Skeletal muscle satellite cell (primary cell): ENCODE measurements around the gene FXYD2.
"Not testable (repeated sequence)": the region's sequence is repeated elsewhere in the genome, so short reads cannot be mapped to it uniquely, and the experiment has no call there.

ENCODE experiments used
- H3K27me3 ChIP-seq: 2 replicates; pipeline ENCODE4 v1.7.0; 2013; ENCODE audit warnings: low read length; ENCODE audit not compliant: control insufficient read depth, insufficient read depth
- H3K36me3 ChIP-seq: 2 replicates; pipeline ENCODE4 v1.7.0; 2013; ENCODE audit warnings: mild to moderate bottlenecking, control low read depth, low read length; ENCODE audit not compliant: insufficient read depth
- H3K4me1 ChIP-seq: 2 replicates; pipeline ENCODE4 v1.7.0; 2013; ENCODE audit warnings: low read length; ENCODE audit not compliant: control insufficient read depth, insufficient read depth
- H3K4me2 ChIP-seq: 2 replicates; pipeline ENCODE4 v1.7.0; 2013; ENCODE audit warnings: mild to moderate bottlenecking, low read length
- H3K4me3 ChIP-seq: 2 replicates; pipeline ENCODE4 v1.7.0; 2013; ENCODE audit warnings: low read length
- H3K9ac ChIP-seq: 2 replicates; pipeline ENCODE4 v1.7.0; 2013; ENCODE audit warnings: mild to moderate bottlenecking, low read depth, low read length, moderate library complexity
- H3K9me3 ChIP-seq: replicated peaks from 2 replicates; pipeline ENCODE4 v1.7.0; 2013; ENCODE audit warnings: mild to moderate bottlenecking, control low read depth, low read length

The FXYD2 gene

DNA sequence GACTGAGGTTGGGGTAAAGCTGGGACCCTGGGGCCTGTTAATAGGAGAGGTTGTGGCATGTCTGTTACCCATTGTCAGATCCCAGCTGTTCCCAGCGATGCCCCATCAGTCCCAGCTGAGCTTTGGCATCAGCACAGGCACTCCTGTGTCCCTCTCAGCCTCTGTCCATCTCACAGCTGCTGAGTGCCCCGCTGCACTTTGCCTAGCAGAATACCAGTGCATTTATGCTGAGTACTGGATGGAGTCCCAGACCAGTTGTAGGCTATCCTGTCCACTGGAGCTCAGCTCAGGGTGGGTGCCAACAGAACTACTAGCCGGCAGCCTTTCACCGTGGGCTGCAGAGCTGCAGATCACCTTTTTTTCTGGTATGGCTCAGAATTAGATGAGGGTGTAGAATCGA is 42.0 kb upstream of the FXYD2 start:
- H3K27me3 ChIP-seq = peaks cover 71% of the 10 kb centered on the region
- H3K4me3 ChIP-seq = no peak overlapping the region
- no peaks in the 10 kb centered on the region for H3K4me1 ChIP-seq
- no peak overlapping the region for H3K9ac ChIP-seq
- no peaks in the 10 kb centered on the region for H3K36me3 ChIP-seq
- H3K9me3 ChIP-seq = no peaks in the 10 kb centered on the region
- no peak overlapping the region for H3K4me2 ChIP-seq

DNA sequence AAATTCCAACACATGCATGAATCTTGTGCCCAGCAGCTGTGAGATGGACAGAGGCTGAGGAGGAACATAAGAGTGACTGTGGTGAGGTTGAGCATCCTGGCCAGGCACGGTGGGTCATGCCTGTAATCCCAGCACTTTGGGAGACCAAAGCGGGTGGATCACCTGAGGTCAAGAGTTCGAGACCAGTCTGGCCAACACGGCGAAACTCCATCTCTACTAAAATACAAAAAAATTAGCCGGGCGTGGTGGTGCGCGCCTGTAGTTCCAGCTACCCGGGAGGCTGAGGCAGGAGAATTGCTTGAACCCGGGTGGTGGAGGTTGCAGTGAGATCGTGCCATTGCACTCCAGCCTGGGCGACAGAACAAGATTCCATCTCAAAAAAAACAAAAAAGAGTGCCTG is 41.0 kb upstream of the FXYD2 start:
- not testable (repeated sequence) for H3K9ac ChIP-seq, H3K4me1 ChIP-seq, H3K36me3 ChIP-seq, H3K4me3 ChIP-seq, H3K9me3 ChIP-seq, H3K4me2 ChIP-seq
- peaks cover 68% of the 10 kb centered on the region for H3K27me3 ChIP-seq

DNA sequence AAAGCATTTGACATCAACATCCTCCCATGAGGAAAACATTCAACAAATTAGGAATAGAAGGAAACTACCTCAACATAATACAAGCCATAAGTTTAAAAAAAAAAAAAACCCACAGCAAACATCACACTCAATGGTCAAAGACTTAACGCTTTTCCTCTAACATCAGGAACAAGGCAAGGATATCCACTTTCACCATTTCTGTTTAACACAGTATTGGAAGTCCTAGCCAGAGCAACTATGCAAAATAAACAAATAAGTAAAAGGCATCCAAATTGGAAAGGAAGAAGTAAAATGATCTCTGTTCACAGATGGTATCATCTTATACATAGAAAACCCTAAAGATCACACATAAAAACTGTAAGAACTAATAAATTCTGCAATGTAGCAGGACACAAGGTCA is 38.8 kb upstream of the FXYD2 start:
- Histone ChIP-seq H3K36me3 (no peaks in the 10 kb centered on the region), H3K4me1 (no peaks in the 10 kb centered on the region)

DNA sequence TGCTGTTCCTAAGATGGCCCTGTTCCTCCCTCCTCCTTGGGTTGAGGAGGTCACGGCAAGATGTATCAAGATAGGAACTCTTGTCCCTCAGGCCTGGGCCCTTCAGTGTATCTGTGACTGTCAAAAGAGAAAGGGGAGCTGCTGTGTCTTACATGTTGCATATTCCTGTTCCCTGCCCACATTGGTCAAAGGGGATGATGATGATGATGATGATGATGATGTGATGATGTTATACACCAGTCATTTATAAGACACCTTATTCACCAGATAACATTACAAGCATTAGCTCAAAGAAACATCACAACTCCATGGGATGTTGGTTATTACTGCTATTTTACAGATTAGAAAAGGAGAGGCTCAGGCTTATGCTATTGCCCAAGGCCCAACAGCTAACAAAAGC is 38.2 kb upstream of the FXYD2 start:
- Histone ChIP-seq H3K4me3 (no peak overlapping the region), H3K9ac (no peak overlapping the region), H3K4me1 (no peaks in the 10 kb centered on the region), H3K4me2 (no peak overlapping the region), H3K36me3 (no peaks in the 10 kb centered on the region), H3K9me3 (no peaks in the 10 kb centered on the region), H3K27me3 (peaks cover 45% of the 10 kb centered on the region)

More for the DNA sequence above, 38.8 kb upstream of the FXYD2 start:
- Histone ChIP-seq H3K9me3 (no peaks in the 10 kb centered on the region), H3K9ac (no peak overlapping the region), H3K4me3 (no peak overlapping the region), H3K27me3 (peaks cover 52% of the 10 kb centered on the region), H3K4me2 (no peak overlapping the region)

DNA sequence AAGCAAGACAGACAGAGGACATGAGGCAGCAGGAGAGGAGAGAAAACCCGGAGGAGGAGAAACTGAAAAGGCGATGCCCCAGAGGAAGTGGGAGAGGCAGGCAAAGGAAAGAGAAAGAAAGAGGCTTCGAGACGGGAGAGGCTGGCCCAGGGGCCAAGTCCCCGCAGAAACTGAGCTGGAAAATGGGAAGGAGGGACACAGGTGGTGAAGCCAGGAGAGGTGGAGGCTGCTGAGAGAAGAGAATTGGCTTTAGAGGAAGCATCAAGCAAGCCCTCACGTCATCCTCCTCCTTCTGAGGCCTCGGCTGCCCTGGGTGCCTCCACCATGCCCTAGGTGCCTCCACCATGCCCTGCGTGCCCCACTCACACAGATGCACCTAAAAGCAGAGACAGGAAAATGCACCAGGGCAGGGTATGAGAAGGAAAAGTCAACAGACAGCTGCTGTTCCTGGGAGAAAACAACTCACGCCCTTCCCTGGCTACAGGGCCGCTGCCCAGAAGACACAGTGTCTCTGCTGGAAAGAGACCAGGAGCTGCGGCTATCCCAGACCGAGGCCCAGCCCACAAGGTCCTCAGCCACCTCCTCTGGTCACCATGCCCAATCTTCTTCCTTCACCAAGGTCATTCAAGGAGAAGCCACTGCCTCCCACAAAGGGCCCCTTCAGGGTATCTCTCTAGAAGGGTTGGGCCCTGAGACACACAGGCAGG is 37.6 kb upstream of the FXYD2 start:
- no peak overlapping the region for H3K4me3 ChIP-seq
- H3K36me3 ChIP-seq = no peaks in the 10 kb centered on the region
- no peaks in the 10 kb centered on the region for H3K4me1 ChIP-seq
- no peak overlapping the region for H3K9ac ChIP-seq
- no peaks in the 10 kb centered on the region for H3K9me3 ChIP-seq
- H3K27me3 ChIP-seq = peaks cover 41% of the 10 kb centered on the region
- H3K4me2 ChIP-seq = no peak overlapping the region

DNA sequence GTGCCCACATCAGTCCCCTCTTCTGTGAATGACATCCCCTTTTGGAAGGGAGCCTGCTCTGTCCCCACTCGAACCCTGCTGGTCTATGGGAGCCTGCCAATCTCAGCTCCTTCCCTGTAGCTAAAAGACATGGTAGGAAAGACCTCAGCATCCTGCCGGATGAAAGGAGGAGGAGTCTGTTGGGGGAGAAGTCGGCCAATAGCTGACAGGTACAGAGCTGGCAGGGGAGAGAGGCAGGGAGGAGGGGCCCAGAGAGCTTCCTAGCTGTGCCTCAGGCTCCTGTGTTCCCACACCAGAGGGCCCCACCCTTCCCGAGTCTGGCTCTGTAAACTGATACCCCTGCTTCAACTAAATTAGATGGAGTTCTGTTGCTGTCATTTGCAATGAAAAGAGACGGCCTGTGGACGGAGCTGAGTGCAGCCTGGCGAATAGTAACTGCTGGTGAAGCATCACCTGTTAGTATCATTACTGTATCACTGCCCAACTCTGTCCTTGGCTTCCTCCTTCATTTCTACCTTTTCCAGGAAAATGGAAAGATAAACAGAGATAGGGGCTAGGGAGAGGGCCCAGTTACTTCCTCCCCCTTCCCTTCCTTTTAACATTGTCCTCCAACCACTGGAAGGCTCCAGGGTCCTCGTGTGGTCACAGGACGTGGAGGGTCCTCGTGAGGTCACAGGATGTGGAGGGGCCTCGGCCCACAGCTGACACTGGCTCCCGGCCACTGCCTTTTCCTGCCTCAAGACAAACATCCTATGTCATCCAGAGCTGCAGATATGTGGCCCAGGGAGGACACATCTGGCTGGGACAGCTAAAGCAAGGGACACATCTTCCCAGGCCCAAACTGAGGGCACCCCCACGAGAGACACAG is 36.8 kb upstream of the FXYD2 start:
- no peak overlapping the region for H3K4me3 ChIP-seq
- no peaks in the 10 kb centered on the region for H3K36me3 ChIP-seq
- no peaks in the 10 kb centered on the region for H3K4me1 ChIP-seq
- no peaks in the 10 kb centered on the region for H3K9me3 ChIP-seq
- peaks cover 34% of the 10 kb centered on the region for H3K27me3 ChIP-seq
- no peak overlapping the region for H3K9ac ChIP-seq
- H3K4me2 ChIP-seq = no peak overlapping the region

DNA sequence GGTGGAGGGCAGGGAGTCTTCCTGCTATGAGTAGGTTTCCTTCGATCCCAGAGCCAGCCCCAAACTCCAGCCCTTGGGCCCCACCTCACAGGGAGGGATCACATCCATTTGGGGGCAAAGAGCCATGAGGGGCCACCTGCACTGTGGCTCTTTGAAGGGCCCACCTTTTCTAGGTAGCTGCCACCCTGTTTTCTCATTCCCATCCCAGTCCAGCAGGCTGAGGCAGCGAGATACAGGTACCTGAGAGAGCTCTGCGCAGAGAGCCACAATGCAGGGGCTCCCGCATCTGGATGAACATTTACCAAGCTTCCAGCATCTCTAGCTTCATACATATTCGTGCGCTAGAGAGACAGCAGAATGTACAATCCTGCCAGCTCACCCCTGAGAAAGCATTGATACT is 35.6 kb upstream of the FXYD2 start:
- H3K9ac ChIP-seq = no peak overlapping the region
- H3K9me3 ChIP-seq = no peaks in the 10 kb centered on the region
- H3K4me3 ChIP-seq = no peak overlapping the region

DNA sequence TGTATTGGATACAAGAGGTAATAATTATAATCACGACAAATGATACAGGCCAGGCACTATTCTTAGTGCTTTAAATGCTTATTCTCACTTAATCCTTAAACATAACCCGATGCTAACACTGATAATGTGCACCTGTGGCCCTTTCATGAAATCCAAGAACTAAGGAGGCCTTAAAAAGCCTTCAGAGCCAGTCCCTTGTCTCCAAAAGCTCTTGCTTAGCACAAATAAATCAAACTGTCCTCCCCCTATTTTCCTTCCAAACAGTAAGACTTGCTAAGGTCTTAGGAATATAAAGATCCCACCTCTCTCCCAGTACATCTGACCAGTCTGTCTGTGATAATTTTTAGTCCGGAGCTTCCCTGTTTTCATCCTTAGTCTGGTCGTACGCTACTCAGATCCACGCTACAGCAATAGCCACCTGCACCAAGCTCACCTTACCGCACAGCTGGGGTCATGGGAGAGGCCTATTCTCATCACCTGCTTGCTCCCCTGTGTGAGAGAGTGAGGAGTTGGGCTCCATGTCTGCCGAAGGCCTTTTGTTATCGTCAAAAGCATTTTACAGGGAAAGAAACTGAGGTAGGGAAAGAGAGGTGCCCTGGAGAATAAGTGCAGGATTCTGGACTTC is 35.1 kb upstream of the FXYD2 start:
- Histone ChIP-seq H3K4me3 (no peak overlapping the region), H3K4me2 (no peak overlapping the region), H3K4me1 (no peaks in the 10 kb centered on the region), H3K9ac (no peak overlapping the region), H3K27me3 (peaks cover 31% of the 10 kb centered on the region), H3K36me3 (no peaks in the 10 kb centered on the region), H3K9me3 (no peaks in the 10 kb centered on the region)

More for the DNA sequence above, 35.6 kb upstream of the FXYD2 start:
- Histone ChIP-seq H3K36me3 (no peaks in the 10 kb centered on the region), H3K27me3 (peaks cover 31% of the 10 kb centered on the region), H3K4me2 (no peak overlapping the region), H3K4me1 (no peaks in the 10 kb centered on the region)

DNA sequence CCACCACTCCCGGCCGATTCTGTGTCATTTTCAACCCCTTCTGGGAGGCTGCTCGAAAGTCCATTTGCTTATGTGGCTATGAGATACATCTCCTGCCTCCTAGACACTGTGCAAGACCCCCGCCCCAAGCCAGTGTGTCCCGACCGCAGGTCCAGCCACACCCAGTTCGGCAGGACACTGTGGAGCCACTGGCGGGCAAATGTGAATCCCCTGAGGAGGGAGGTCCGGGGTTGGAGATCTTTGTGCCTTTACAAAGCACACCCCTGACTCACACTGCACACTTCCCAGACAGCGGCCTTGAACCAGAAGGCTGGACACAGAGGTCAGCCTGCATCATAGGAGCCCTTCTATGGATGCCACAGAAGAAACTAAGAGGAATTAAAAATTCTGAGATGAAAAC is 34.5 kb upstream of the FXYD2 start:
- no peaks in the 10 kb centered on the region for H3K4me1 ChIP-seq

DNA sequence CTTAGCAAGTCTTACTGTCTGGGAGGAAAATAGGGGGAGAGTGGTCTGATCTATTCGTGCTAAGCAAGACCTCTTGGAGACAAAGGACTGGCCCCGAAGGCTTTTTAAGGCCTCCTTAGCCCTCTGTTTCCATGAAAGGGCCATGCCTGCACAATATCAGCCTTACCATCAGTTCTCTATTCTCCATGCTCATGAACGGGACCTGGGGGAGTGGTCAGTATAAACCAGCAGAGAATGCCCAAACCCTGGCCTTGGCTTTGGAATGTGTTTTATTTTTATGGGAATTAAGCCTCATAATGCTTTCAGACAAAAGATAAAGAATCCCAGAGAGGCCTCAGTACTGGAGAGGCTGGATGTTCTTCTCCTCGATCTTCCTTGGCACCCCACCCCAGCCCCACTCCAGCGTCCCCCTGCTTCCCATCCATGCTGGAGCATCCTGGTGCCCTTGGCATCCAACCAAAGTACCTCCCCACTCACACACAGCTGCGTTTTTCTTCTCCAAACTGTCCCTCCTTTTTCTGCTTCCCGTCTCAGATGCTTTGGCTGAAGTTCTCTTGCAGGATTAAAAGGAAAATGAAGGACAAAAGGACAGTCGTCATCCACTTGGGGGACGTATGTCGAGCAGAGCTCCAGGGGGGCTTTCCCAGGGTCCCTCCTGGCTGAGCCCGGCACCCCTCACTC is 33.3 kb upstream of the FXYD2 start:
- H3K4me1 ChIP-seq = no peaks in the 10 kb centered on the region
- H3K27me3 ChIP-seq = peaks cover 22% of the 10 kb centered on the region
- H3K4me3 ChIP-seq = no peak overlapping the region
- no peak overlapping the region for H3K4me2 ChIP-seq
- no peak overlapping the region for H3K9ac ChIP-seq
- H3K9me3 ChIP-seq = no peaks in the 10 kb centered on the region
- H3K36me3 ChIP-seq = no peaks in the 10 kb centered on the region

More for the DNA sequence above, 34.5 kb upstream of the FXYD2 start:
- Histone ChIP-seq H3K9ac (no peak overlapping the region), H3K36me3 (no peaks in the 10 kb centered on the region), H3K27me3 (peaks cover 28% of the 10 kb centered on the region), H3K9me3 (no peaks in the 10 kb centered on the region), H3K4me3 (no peak overlapping the region), H3K4me2 (no peak overlapping the region)

DNA sequence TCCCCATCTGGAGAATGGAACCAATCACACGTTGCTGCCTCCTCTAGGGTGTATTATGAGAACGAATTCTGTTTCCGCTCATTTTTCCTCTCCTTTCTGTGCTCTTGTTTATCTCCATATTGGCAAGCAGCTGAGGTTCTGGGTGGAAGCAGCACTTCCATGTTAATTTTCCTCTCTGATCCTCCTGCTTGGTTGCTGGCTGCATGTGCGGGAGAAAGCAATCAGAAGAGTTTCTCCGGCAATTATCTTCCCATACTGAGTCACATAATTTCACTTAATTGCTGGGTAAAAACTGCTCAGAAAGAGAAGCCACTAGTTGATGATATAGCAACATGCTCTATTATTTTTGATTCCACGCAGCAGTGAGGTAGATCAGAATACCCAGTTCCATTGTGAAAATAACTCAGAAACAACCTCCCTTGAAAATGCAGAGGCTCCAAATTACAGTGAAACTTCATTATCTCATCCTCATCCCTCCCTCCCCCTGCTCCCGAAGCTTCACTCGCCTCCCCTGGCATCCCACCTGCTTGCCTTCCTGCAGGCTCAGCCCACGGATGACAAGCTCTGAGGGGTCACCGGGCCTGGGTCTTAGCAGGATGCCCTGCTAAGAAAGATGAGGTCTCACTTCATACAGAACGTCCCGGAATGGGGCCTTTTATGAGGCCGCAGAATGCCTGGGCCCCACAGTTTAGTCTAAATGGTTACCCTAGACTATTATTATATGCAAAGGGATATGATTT is 31.5 kb upstream of the FXYD2 start:
- Histone ChIP-seq H3K4me2 (no peak overlapping the region), H3K9me3 (no peaks in the 10 kb centered on the region), H3K36me3 (no peaks in the 10 kb centered on the region), H3K4me3 (no peak overlapping the region), H3K27me3 (peaks cover 21% of the 10 kb centered on the region), H3K9ac (no peak overlapping the region), H3K4me1 (no peaks in the 10 kb centered on the region)
